Prostate gland (tissue), 2 donors: Measurements from ENCODE around the gene PTPRD.

Experiments used
- POLR2A ChIP-seq: fragments of 450-650 bp; IDR thresholded peaks from one replicate; pipeline ENCODE4 v1.6.1; 2016; ENCODE audit warnings: antibody characterized with exemption, mild to moderate bottlenecking
- TF ChIP-seq, protein P1 (sequence below), 4 experiments: fragments of 200-600 bp in 2 of 4; fragments of 450-650 bp in 2 of 4; sonication (generic) in 2 of 4; IDR thresholded peaks; 1 replicate in 3 of 4; 2 replicates in 1 of 4; pipeline ENCODE4 v1.5.1; 2016 to 2019; ENCODE audit warnings: antibody characterized with exemption in 4 of 4, mild to moderate bottlenecking in 2 of 4, moderate library complexity in 2 of 4

DNA sequence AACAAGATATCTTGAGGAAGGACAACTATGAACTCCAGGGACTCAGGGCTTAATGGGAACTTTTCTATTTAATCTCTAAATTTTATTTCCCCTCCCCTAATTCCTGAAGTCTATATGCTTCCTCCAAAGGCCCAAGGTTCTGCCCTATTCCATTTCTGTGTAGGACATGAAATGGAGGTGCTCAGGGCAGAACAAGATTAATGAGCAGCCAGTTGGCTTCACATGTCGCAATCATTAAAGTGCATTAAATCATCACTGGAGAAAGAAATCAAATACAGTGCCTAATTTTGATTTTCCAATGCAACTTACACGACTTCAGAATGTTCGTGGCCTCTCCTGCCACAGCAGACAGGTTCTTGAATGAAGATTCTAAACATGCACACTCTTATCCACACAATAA lies 862.1 kb downstream of the PTPRD start:
- no peak for TF ChIP-seq POLR2A
- TF ChIP-seq, protein P1, sequence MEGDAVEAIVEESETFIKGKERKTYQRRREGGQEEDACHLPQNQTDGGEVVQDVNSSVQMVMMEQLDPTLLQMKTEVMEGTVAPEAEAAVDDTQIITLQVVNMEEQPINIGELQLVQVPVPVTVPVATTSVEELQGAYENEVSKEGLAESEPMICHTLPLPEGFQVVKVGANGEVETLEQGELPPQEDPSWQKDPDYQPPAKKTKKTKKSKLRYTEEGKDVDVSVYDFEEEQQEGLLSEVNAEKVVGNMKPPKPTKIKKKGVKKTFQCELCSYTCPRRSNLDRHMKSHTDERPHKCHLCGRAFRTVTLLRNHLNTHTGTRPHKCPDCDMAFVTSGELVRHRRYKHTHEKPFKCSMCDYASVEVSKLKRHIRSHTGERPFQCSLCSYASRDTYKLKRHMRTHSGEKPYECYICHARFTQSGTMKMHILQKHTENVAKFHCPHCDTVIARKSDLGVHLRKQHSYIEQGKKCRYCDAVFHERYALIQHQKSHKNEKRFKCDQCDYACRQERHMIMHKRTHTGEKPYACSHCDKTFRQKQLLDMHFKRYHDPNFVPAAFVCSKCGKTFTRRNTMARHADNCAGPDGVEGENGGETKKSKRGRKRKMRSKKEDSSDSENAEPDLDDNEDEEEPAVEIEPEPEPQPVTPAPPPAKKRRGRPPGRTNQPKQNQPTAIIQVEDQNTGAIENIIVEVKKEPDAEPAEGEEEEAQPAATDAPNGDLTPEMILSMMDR (IDR thresholded peaks at IDR 0.05), result no peak
